ENCODE results near the gene FNDC3B. TPM values are rescaled to one million over a fixed set of nuclear protein-coding genes. Genes with fewer than 3 reads are reported as not detected.

Gene FNDC3B
- total and polyA plus RNA-seq, 2 donors (not counting 3 experiments of a cell fraction or from before 2014, with no cell fraction given), result 91.6 to 295 TPM

DNA sequence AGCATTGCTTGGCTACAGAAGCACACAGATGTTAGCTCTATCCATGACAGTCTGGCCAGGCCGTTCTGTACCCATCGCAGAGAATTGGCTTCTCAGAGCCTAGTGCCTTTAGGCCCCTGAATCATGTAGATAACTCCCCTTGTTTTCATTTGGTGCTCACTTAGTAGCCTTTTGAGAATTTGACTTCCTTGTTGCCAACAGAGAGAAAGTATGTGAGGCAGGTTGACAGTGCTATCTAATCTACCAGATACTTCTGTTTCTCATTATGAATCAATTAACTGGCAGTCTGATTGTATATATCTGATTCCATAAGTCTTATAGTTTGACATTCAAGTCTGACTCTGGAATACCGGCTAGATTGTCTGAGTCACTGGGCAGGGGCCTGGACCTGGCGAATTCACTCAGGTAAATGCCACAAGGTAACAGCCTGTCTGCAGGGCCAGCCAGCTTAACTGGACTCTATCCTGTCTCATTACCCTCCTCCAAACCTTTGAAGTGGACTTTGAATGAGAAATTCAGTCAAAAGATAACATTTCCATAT, 248.6 kb downstream of the FNDC3B start:
- intact Hi-C loops (cut with micrococcal nuclease), result loop anchor here (10.0 kb wide), 1 partner anchor 323 kb away; no protein-coding TSS in a partner anchor
- DNase-seq (ENCODE audit: low read depth, low spot score) (no peak), FAIRE-seq (no peak)
- dilution Hi-C loops (cut with MboI; ENCODE audit: extremely low pct_ligation_motif_present, low sequenced_read_pairs), result no loop called here
- no peak overlapping the region for H2AFZ ChIP-seq (ENCODE audit: low read depth, low read length)
- no peak overlapping the region for H3K4me2 ChIP-seq (ENCODE audit: insufficient read depth, low read length)
- H3K9me1 ChIP-seq (replicated peaks; ENCODE audit: control insufficient read depth, extremely low read depth, insufficient read depth, low read length), result no peaks in the 10 kb centered on the region
- H3K4me1 ChIP-seq (ENCODE audit: control insufficient read depth, extremely low read depth, insufficient read depth, low read length), result peaks cover 20% of the 10 kb centered on the region
- BruUV-seq (replicated peaks), result no TSS peak
- peaks cover 4% of the 10 kb centered on the region for H4K20me1 ChIP-seq (replicated peaks; ENCODE audit: control insufficient read depth, extremely low read depth, insufficient read depth, low read length)
- ChIA-PET CTCF (no interaction called here), POLR2A (no interaction called here)
- H3K4me3 ChIP-seq (replicated peaks in 1 of 3; ENCODE audit: insufficient read depth in 1 of 3, low read depth in 1 of 3, low read length in 3 of 3), result no peak overlapping the region
- H3K9ac ChIP-seq (replicated peaks; ENCODE audit: extremely low read depth, insufficient read depth, low read length), result no peak overlapping the region
- peaks cover 28% of the 10 kb centered on the region for H3K79me2 ChIP-seq (ENCODE audit: control insufficient read depth, insufficient read depth, low read length)
- H3K36me3 ChIP-seq (ENCODE audit: control insufficient read depth in 2 of 2, extremely low read depth in 1 of 2, insufficient read depth in 2 of 2, low read length in 2 of 2), result peaks cover 22 to 29% of the 10 kb centered on the region in 2 experiments
- no peak for TF ChIP-seq FOS (IDR thresholded peaks at IDR 0.05; ENCODE audit: borderline replicate concordance, insufficient read depth, low read length)
- TF ChIP-seq MYC (IDR thresholded peaks at IDR 0.05; ENCODE audit: low read depth, low read length), result no peak
- H3K27ac ChIP-seq (ENCODE audit: insufficient read depth, low read depth, low read length), result no peak overlapping the region
- no peaks in the 10 kb centered on the region for H3K27me3 ChIP-seq (ENCODE audit: control insufficient read depth in 2 of 2, insufficient read depth in 2 of 2, low read length in 2 of 2)
- H3K9me3 ChIP-seq (replicated peaks; ENCODE audit: control insufficient read depth, insufficient read depth, low read length), result no peaks in the 10 kb centered on the region

DNA sequence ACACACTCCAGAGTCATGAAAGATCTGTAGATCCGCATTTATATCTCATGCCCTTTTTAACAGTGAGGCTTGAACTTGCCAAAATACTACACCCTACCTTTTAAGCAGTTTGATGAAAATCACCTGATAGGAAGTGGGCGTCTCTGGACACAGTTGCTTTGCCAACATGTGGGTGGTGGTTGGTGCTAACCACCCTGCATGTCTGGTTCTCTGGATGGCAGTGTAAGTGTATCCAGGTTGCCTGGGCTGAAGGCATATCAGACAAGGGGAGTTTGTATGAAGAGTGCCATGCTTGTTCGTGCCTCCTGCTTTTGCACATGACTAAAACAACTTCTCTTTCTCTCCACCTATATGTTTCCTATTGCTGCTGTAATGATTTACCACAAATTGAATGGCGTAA, 249.3 kb downstream of the FNDC3B start:
- no TSS peak for BruUV-seq (replicated peaks)
- ChIA-PET CTCF (interaction anchor here (1.1 kb wide), 1 partner anchor 30 kb away, joined by 3 read pairs; no protein-coding TSS in a partner anchor), POLR2A (no interaction called here)
- H3K9ac ChIP-seq (replicated peaks; ENCODE audit: extremely low read depth, insufficient read depth, low read length), result no peak overlapping the region
- H3K4me2 ChIP-seq (ENCODE audit: insufficient read depth, low read length), result no peak overlapping the region
- no peaks in the 10 kb centered on the region for H3K9me3 ChIP-seq (replicated peaks; ENCODE audit: control insufficient read depth, insufficient read depth, low read length)
- H3K4me3 ChIP-seq (replicated peaks in 1 of 3; ENCODE audit: insufficient read depth in 1 of 3, low read depth in 1 of 3, low read length in 3 of 3), result no peak overlapping the region
- H4K20me1 ChIP-seq (replicated peaks; ENCODE audit: control insufficient read depth, extremely low read depth, insufficient read depth, low read length), result no peaks in the 10 kb centered on the region
- H3K27me3 ChIP-seq (ENCODE audit: control insufficient read depth in 2 of 2, insufficient read depth in 2 of 2, low read length in 2 of 2), result no peaks in the 10 kb centered on the region
- H2AFZ ChIP-seq (ENCODE audit: low read depth, low read length), result no peak overlapping the region
- no peak overlapping the region for H3K27ac ChIP-seq (ENCODE audit: insufficient read depth, low read depth, low read length)
- intact Hi-C loops (cut with micrococcal nuclease) (loop anchor here (10.0 kb wide), 1 partner anchor 324 kb away; no protein-coding TSS in a partner anchor), dilution Hi-C loops (cut with MboI; ENCODE audit: extremely low pct_ligation_motif_present, low sequenced_read_pairs) (no loop called here)
- FAIRE-seq (no peak), DNase-seq (ENCODE audit: low read depth, low spot score) (no peak)
- TF ChIP-seq, protein P1, sequence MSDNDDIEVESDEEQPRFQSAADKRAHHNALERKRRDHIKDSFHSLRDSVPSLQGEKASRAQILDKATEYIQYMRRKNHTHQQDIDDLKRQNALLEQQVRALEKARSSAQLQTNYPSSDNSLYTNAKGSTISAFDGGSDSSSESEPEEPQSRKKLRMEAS (IDR thresholded peaks at IDR 0.05; ENCODE audit: insufficient read depth, insufficient read length), result no peak
- peaks cover 28% of the 10 kb centered on the region for H3K79me2 ChIP-seq (ENCODE audit: control insufficient read depth, insufficient read depth, low read length)
- H3K4me1 ChIP-seq (ENCODE audit: control insufficient read depth, extremely low read depth, insufficient read depth, low read length), result peaks cover 20% of the 10 kb centered on the region
- no peaks in the 10 kb centered on the region for H3K9me1 ChIP-seq (replicated peaks; ENCODE audit: control insufficient read depth, extremely low read depth, insufficient read depth, low read length)
- H3K36me3 ChIP-seq (ENCODE audit: control insufficient read depth in 2 of 2, extremely low read depth in 1 of 2, insufficient read depth in 2 of 2, low read length in 2 of 2), result peaks cover 23 to 29% of the 10 kb centered on the region in 2 experiments
